ENCODE data around the gene MRTFA. TPM values are rescaled to one million over a fixed set of nuclear protein-coding genes. Genes with fewer than 3 reads are reported as not detected.

The MRTFA gene
- total RNA-seq, 1 donor: 34.0 TPM

- Histone ChIP-seq H3K27ac (ENCODE audit: low read depth, low read length) (no peak overlapping the region), H3K4me1 (ENCODE audit: insufficient read depth, low read length) (no peaks in the 10 kb centered on the region), H3K79me2 (ENCODE audit: insufficient read depth, low read length) (no peaks in the 10 kb centered on the region), H2AFZ (ENCODE audit: low read length) (no peak overlapping the region), H3K9me3 (ENCODE audit: low read depth, low read length) (no peaks in the 10 kb centered on the region), H3K4me2 (ENCODE audit: insufficient read depth, low read length) (no peak overlapping the region), H4K20me1 (ENCODE audit: insufficient read depth, low read length) (no peaks in the 10 kb centered on the region), H3K4me3 (ENCODE audit: insufficient read depth, low read length) (no peak overlapping the region), H3K36me3 (ENCODE audit: insufficient read depth, low read length) (peaks cover 76% of the 10 kb centered on the region), H3K27me3 (ENCODE audit: insufficient read depth, low read length) (no peaks in the 10 kb centered on the region)
- DNase-seq (ENCODE audit: insufficient read length, low spot score, missing footprints): no peak
- no peak for TF ChIP-seq CTCF (IDR thresholded peaks at IDR 0.05; ENCODE audit: extremely low read depth, low read depth, low read length)
These were observed 275.4 kb downstream of the MRTFA start for GRCh38 chr22:40361100-40361499.

Other genes starting within 250 kb of the MRTFA start
- gene MCHR1, start 42.8 kb upstream of the MRTFA start, total RNA-seq: 0.59 TPM in 1 of 2 replicates, not detected in the other
- 16.3 and 17.7 TPM in 2 replicates for gene SLC25A17, start 182.6 kb upstream of the MRTFA start, total RNA-seq
- gene ST13, start 219.9 kb upstream of the MRTFA start, total RNA-seq: 231 and 249 TPM in 2 replicates
- 15.6 and 17.7 TPM in 2 replicates for gene XPNPEP3, start 220.4 kb upstream of the MRTFA start, total RNA-seq
- not detected in 2 replicates for gene DNAJB7, start 225.4 kb upstream of the MRTFA start, total RNA-seq

All from osteoblast (primary cell).